PC-9 (cell line): Measurements from ENCODE around the gene SMTNL1.

Experiments used
- EZH2 ChIP-seq: fragments of 200-600 bp; sonication (generic); IDR thresholded peaks from 2 replicates; pipeline ENCODE4 v1.8.0; 2017; ENCODE audit warnings: antibody characterized with exemption, low read depth
- TF ChIP-seq, protein P1 (sequence below): fragments of 200-600 bp; sonication (generic); conservative IDR thresholded peaks from 2 replicates; pipeline ENCODE4 v1.6.1; 2017; ENCODE audit warnings: mixed run types, antibody characterized with exemption, mild to moderate bottlenecking, moderate library complexity

- TF ChIP-seq, protein P1, sequence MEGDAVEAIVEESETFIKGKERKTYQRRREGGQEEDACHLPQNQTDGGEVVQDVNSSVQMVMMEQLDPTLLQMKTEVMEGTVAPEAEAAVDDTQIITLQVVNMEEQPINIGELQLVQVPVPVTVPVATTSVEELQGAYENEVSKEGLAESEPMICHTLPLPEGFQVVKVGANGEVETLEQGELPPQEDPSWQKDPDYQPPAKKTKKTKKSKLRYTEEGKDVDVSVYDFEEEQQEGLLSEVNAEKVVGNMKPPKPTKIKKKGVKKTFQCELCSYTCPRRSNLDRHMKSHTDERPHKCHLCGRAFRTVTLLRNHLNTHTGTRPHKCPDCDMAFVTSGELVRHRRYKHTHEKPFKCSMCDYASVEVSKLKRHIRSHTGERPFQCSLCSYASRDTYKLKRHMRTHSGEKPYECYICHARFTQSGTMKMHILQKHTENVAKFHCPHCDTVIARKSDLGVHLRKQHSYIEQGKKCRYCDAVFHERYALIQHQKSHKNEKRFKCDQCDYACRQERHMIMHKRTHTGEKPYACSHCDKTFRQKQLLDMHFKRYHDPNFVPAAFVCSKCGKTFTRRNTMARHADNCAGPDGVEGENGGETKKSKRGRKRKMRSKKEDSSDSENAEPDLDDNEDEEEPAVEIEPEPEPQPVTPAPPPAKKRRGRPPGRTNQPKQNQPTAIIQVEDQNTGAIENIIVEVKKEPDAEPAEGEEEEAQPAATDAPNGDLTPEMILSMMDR = no peak
- no peak for TF ChIP-seq EZH2
These were observed 35.0 kb upstream of the SMTNL1 start for GRCh38 chr11:57502376-57502775.
